GM21515 (cell line): Measurements from ENCODE around the gene SLC7A7.
"Not testable (repeated sequence)": the region's sequence is repeated elsewhere in the genome, so short reads cannot be mapped to it uniquely, and the experiment has no call there.

Experiments used
- ATAC-seq: cut with Tn5 transposase; IDR thresholded peaks from one replicate; pipeline ENCODE4 v1.9.1; 2021; ENCODE audit not compliant: unreplicated experiment

SLC7A7 gene

GRCh38 chr14:22764382-22764781, 50.9 kb downstream of the SLC7A7 start:
- ATAC-seq, result no peak

- ATAC-seq, result no peak
Measured at GRCh38 chr14:22761734-22762133, 53.5 kb downstream of the SLC7A7 start.

GRCh38 chr14:22757972-22758650, 57.1 kb downstream of the SLC7A7 start:
- not testable (repeated sequence) for ATAC-seq

DNA sequence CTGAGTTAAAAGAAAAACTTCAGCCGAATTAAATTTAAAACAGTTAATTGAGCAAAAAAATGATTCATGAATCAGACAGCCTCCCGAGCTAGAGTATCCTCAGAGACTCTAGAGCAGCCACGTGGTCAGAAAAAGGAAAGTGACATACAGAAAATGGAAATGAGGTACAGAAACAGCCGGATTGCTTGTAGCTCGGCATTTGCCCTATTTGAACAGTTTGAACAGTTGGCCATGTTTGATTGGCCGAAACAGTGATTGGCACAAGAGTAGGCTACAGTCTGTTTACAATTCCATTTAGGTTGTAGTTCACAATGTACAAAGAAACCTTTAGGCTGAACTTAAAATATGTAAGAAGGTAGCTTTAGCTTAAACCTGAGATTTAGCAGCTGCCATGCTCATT, 61.6 kb downstream of the SLC7A7 start:
- no peak for ATAC-seq

DNA sequence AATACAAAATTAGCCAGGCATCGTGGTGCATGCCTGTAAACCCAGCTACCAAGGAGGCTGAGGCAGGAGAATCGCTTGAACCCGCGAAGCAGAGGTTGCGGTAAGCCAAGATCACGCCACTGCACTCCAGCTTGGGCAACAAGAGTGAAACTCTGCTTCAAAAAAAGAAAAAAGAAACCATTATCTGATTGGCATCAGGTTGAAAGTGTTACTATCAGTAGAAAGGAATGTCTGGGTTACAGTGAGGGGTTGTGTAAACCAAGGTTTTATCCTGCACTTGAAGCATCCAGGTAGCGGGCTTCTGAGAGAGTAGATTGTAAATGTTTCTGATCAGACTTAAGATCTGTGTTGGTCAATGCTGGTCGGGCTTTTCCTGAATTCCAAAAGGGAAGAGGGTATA, 62.8 kb downstream of the SLC7A7 start:
- ATAC-seq, result no peak

DNA sequence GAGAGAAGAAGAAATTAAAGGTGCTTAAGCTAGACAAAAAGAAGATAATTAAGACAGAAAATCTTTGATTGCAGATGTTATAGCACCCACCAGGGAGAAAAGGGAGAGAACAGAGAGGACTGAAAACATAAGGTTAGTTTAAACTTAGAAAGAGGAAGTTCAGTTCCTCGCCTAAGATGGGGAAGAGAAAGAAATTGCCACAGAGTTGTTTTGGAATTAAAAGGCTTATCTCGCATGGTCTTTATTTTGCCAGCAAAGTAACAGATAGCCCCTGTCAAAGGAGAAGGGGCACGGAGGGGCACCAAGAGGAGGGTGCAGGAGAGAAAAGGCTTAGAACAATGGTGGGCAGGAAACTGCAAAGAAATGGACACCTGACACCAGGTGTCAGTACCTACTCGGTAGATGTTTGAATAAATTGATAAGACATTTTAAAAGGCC, 66.6 kb downstream of the SLC7A7 start:
- ATAC-seq, result no peak

DNA sequence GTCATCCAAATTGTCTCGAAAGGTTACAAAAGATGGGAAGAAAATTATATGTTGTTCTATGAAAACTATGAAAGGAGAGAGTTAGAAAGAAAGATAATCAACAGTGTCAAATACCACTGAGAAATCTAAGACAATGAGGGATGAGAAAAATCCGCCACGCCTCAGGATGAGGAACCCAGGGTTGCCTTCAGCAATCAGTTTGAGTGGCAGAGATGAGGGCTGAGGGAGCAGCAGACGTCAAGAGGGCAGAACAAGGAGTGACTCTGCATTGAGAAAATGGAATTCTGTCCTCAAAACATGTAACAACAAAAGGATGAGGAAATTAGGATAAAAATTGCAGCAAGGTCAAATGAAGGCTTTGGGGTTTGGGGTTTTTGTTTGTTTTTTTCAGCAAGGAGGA, 67.0 kb downstream of the SLC7A7 start:
- no peak for ATAC-seq

- ATAC-seq, result no peak
Measured at GRCh38 chr14:22747769-22748168, 67.5 kb downstream of the SLC7A7 start.

DNA sequence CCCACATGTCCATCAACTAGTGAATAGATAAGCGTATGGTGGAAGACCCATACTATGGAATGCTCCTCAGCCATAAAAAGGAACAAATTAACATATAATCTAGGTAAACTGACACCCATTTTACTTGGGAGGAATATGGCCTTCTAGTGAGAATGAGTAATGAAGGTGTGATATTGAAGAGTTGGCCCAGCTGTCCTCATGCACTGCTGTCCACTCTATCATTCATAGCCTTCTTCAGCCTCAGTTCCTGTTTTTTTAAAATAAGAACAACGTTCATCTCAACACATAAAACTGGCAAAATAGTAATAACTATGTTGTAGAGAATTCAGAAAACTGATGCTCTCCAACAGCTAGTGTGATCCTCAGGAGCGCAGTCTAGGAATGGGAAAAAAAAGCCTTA, 75.2 kb downstream of the SLC7A7 start:
- ATAC-seq, result no peak

- no peak for ATAC-seq
Measured at GRCh38 chr14:22739423-22739822, 75.8 kb downstream of the SLC7A7 start.

DNA sequence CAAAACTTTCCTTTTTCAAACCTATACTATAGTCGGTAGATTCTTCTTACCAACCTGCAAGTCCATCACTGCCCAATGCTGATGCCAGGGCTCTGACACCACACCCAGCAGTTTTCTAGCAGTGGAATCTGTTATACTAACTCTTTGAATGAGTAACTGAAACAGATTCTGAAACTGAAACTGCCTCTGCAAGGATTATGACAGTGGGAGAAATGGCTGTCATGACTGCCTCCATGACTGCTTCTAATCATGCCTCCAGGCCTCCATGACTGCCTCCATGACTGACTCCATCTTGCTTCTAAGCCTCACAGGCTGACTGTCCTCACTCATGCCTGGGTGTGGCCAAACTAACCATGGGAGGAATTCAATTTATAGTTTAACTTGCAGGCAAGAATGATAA, 78.2 kb downstream of the SLC7A7 start:
- peak; percentile 63 for ATAC-seq

GRCh38 chr14:22736384-22736783, 78.9 kb downstream of the SLC7A7 start:
- ATAC-seq, result not testable (repeated sequence)

- ATAC-seq, result no peak
Measured at GRCh38 chr14:22735096-22735495, 80.1 kb downstream of the SLC7A7 start.

GRCh38 chr14:22733829-22734228, 81.4 kb downstream of the SLC7A7 start:
- ATAC-seq, result no peak

DNA sequence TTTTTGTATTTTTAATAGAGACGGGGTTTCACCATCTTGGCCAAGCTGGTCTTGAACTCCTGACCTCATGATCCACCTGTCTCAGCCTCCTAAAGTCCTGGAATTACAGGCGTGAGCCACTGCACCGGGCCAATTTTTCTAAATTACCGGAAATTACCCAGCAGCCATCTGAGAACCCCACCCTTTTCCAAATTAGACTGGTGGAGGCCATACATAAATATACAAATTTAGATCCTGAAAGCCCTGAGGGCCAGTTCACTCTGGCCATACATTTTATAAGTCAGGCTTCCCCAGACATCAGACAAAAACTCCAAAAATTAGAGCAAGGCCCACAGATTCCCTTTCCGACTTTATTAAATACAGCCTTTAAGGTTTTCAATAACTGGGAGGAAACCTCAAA, 83.2 kb downstream of the SLC7A7 start:
- ATAC-seq, result not testable (repeated sequence)

GRCh38 chr14:22726012-22726411, 89.2 kb downstream of the SLC7A7 start:
- ATAC-seq, result no peak

DNA sequence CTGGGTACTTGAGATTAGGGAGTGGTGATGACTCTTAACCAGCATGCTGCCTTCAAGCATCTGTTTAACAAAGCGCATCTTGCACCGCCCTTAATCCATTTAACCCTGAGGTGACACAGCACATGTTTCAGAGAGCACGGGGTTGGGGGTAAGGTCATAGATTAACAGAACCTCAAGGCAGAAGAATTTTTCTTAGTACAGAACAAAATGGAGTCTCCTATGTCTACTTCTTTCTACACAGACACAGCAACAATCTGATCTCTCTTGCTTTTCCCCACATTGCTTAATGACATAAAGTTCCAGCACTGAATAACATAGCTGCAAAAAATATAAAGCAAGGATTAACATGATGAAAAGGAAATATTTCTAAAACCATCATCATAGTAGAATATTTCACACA, 89.9 kb downstream of the SLC7A7 start:
- not testable (repeated sequence) for ATAC-seq

- ATAC-seq, result not testable (repeated sequence)
Measured at GRCh38 chr14:22724847-22725246, 90.4 kb downstream of the SLC7A7 start.

DNA sequence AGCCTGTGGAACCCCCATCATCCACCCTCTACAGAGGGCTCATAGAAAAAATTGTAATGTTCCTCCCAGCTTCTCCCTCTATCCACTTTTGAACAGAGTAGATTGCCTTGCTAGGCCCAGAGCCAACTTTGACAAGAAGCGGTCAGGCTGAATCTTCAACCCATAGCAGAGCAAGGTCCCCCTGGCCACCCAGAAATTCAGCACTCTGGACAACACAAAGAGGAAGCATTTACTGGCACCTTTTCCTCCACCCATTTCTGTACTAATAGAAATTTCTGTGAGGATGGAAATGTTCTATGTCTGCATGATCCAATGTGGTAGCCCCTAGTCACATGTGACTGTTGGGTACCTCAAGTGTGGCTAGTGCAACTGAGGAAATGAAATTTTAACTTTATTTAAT, 91.4 kb downstream of the SLC7A7 start:
- ATAC-seq, result no peak
